ENCODE measurements around the gene MYPN. TPM values are rescaled to one million over a fixed set of nuclear protein-coding genes. Genes with fewer than 3 reads are reported as not detected.

The MYPN gene
- total RNA-seq, 4 donors from 2014 or later = 118 to 342 (median 193) TPM

- peaks cover 46 to 69% of the 10 kb centered on the region in 2 donors for H3K4me1 ChIP-seq
- no peaks in the 10 kb centered on the region for H3K27me3 ChIP-seq
- H3K9me3 ChIP-seq = no peaks in the 10 kb centered on the region
- in situ Hi-C loops (cut with MboI; ENCODE audit: low sequenced_read_pairs in 4 of 4) (loop anchor here in 1 of 4 donors (10.0 kb wide), 1 partner anchor 45 kb away; no protein-coding TSS in a partner anchor), intact Hi-C loops (cut with DNase I; ENCODE audit: low total_unique reads) (no loop called here)
- TF ChIP-seq POLR2A (IDR thresholded peaks at IDR 0.05) = no peak
- TF ChIP-seq, protein P1, sequence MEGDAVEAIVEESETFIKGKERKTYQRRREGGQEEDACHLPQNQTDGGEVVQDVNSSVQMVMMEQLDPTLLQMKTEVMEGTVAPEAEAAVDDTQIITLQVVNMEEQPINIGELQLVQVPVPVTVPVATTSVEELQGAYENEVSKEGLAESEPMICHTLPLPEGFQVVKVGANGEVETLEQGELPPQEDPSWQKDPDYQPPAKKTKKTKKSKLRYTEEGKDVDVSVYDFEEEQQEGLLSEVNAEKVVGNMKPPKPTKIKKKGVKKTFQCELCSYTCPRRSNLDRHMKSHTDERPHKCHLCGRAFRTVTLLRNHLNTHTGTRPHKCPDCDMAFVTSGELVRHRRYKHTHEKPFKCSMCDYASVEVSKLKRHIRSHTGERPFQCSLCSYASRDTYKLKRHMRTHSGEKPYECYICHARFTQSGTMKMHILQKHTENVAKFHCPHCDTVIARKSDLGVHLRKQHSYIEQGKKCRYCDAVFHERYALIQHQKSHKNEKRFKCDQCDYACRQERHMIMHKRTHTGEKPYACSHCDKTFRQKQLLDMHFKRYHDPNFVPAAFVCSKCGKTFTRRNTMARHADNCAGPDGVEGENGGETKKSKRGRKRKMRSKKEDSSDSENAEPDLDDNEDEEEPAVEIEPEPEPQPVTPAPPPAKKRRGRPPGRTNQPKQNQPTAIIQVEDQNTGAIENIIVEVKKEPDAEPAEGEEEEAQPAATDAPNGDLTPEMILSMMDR (IDR thresholded peaks at IDR 0.05 in 4 of 5, conservative IDR thresholded peaks at IDR 0.05 in 1 of 5) = no peak
- peak overlapping the region; percentile 79 to 88 (median 85) for H3K27ac ChIP-seq
- no peak overlapping the region for H3K4me3 ChIP-seq
- ATAC-seq = no peak
- no peak for DNase-seq
- H3K36me3 ChIP-seq = peaks cover 0 to 26% of the 10 kb centered on the region in 2 donors
Measured at GRCh38 chr10:68139448-68140272, 30.4 kb downstream of the MYPN start.

GRCh38 chr10:68142761-68143160 is 33.5 kb downstream of the MYPN start:
- peak overlapping the region; percentile 79 to 88 (median 85) for H3K27ac ChIP-seq

DNA sequence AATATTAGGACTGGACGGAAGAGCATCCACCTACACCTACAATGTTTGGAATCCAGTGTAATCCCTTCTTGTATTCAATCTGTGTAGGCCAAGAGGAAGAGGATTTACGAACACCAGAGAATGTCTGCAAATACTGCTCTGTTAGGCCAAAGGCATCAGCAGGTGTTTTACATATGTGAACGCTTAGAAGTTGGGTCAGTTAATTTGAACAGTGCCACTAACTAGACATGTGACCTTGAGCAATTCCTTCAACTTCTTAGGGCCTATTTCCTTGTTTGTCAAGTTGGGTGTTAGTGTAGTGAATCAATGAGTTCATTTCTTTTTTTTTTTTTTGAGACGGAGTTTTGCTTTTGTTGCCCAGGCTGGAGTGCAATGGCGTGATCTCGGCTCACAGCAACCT is 35.4 kb downstream of the MYPN start:
- no peak for TF ChIP-seq POLR2A (IDR thresholded peaks at IDR 0.05)
- TF ChIP-seq, protein P1 (IDR thresholded peaks at IDR 0.05 in 4 of 5, conservative IDR thresholded peaks at IDR 0.05 in 1 of 5) = no peak
- in situ Hi-C loops (cut with MboI; ENCODE audit: low sequenced_read_pairs in 4 of 4) (loop anchor here in 2 of 4 donors (5.0 to 10.0 kb wide), 2 partner anchors 50 to 57 kb away; no protein-coding TSS in a partner anchor), intact Hi-C loops (cut with DNase I; ENCODE audit: low total_unique reads) (no loop called here)
- H3K4me3 ChIP-seq = no peak overlapping the region
- DNase-seq = no peak
- peaks cover 22 to 42% of the 10 kb centered on the region in 2 donors for H3K4me1 ChIP-seq
- no peaks in the 10 kb centered on the region for H3K9me3 ChIP-seq
- H3K27ac ChIP-seq = peak overlapping the region; percentile 79 to 88 (median 85)
- peaks cover 0 to 66% of the 10 kb centered on the region in 2 donors for H3K36me3 ChIP-seq
- no peak for ATAC-seq
- no peaks in the 10 kb centered on the region for H3K27me3 ChIP-seq

More at GRCh38 chr10:68142761-68143160, 33.5 kb downstream of the MYPN start:
- ATAC-seq (no peak), DNase-seq (no peak)
- no peak for TF ChIP-seq POLR2A (IDR thresholded peaks at IDR 0.05)
- TF ChIP-seq, protein P1 (IDR thresholded peaks at IDR 0.05 in 4 of 5, conservative IDR thresholded peaks at IDR 0.05 in 1 of 5) = no peak
- Histone ChIP-seq H3K4me3 (no peak overlapping the region), H3K9me3 (no peaks in the 10 kb centered on the region), H3K36me3 (peaks cover 0 to 54% of the 10 kb centered on the region in 2 donors), H3K4me1 (peaks cover 38 to 60% of the 10 kb centered on the region in 2 donors), H3K27me3 (no peaks in the 10 kb centered on the region)
- in situ Hi-C loops (cut with MboI; ENCODE audit: low sequenced_read_pairs in 4 of 4) = loop anchor here in 1 of 4 donors (10.0 kb wide), 1 partner anchor 48 kb away; no protein-coding TSS in a partner anchor
- intact Hi-C loops (cut with DNase I; ENCODE audit: low total_unique reads) = no loop called here

DNA sequence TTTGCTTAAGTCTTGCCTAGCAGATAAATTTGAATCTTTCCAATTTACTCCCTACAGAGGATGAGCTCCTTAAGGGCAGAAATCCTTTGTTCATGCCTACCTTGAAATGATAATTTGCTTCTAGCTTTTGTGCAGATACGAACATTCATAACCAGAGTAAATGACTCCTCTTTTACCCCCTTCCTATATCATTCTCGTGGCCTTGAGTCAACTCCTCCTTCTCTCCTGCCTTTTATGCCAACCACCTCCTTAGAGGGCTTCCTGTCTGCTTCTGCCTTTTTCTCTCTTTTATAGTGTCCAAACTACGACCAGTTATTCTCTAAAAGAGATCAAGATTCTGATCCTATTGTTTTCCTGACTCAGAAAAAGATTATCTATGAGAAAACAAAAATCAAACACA is 36.4 kb downstream of the MYPN start:
- ATAC-seq = no peak
- DNase-seq = no peak
- no peaks in the 10 kb centered on the region for H3K9me3 ChIP-seq
- H3K4me3 ChIP-seq = no peak overlapping the region
- peaks cover 0 to 76% of the 10 kb centered on the region in 2 donors for H3K36me3 ChIP-seq
- in situ Hi-C loops (cut with MboI; ENCODE audit: low sequenced_read_pairs in 4 of 4) = loop anchor here in 2 of 4 donors (5.0 to 10.0 kb wide), 2 partner anchors 51 to 58 kb away; no protein-coding TSS in a partner anchor
- H3K4me1 ChIP-seq = peaks cover 27 to 40% of the 10 kb centered on the region in 2 donors
- no peaks in the 10 kb centered on the region for H3K27me3 ChIP-seq
- intact Hi-C loops (cut with DNase I; ENCODE audit: low total_unique reads) = no loop called here
- H3K27ac ChIP-seq = peak overlapping the region; percentile 79 to 88 (median 85)
- TF ChIP-seq, protein P1 (IDR thresholded peaks at IDR 0.05 in 4 of 5, conservative IDR thresholded peaks at IDR 0.05 in 1 of 5) = no peak
- no peak for TF ChIP-seq POLR2A (IDR thresholded peaks at IDR 0.05)

Data from gastrocnemius medialis (tissue), 4 donors.